ENCODE results near the gene COLGALT1.

COLGALT1 gene

DNA sequence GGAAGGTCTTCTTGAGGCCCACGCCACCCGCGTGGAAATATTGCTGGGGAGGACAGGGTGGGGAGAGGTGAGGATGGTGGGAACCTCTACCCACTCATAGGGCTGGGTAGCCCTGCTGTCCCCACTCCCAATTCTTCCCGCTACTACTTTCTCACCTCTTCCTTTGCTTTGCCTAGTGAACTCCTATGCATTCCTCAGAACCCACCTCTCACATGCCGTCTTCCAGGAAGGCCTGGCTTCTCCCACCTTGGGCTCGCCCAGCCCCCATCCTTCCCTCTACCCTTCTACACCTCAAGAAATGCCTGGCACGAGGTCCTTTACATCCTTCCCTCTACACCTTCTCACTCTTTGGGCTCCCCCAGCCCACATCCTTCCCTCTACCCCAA lies 62.4 kb downstream of the COLGALT1 start:
- Histone ChIP-seq H3K79me1 (ENCODE audit: low read length) (no peaks in the 10 kb centered on the region), H3K4me2 (ENCODE audit: low read length) (no peak overlapping the region), H3K27me3 (ENCODE audit: insufficient read depth, low read length, poor library complexity) (no peaks in the 10 kb centered on the region), H3K9ac (ENCODE audit: low read length) (no peak overlapping the region), H3K79me2 (ENCODE audit: control insufficient read depth, insufficient read depth, low read length) (no peaks in the 10 kb centered on the region), H2BK15ac (replicated peaks; ENCODE audit: low read depth) (no peak overlapping the region), H4K8ac (ENCODE audit: low read depth, low read length) (no peak overlapping the region), H3K27ac (ENCODE audit: low read depth, low read length) (no peak overlapping the region), H3K4me3 (ENCODE audit: low read length) (no peak overlapping the region), H4K5ac (ENCODE audit: low read length) (no peak overlapping the region), H2BK120ac (ENCODE audit: low read depth, low read length) (no peak overlapping the region), H3K18ac (ENCODE audit: low read length) (no peak overlapping the region), H3K4ac (ENCODE audit: low read depth, low read length) (no peak overlapping the region), H3K56ac (ENCODE audit: low read length) (no peak overlapping the region), H3K4me1 (ENCODE audit: control insufficient read depth, low read depth, low read length) (no peaks in the 10 kb centered on the region), H3K36me3 (ENCODE audit: control insufficient read depth, insufficient read depth, low read length) (no peaks in the 10 kb centered on the region), H3K23ac (ENCODE audit: low read length) (no peak overlapping the region), H2BK5ac (ENCODE audit: low read length) (no peak overlapping the region), H2AK5ac (ENCODE audit: low read length) (no peak overlapping the region)
- DNase-seq, result no peak
- no CpG with 5 or more reads among the region's 7 CpGs for WGBS (ENCODE audit: extremely low coverage, insufficient coverage, low lambda C conversion rate)

DNA sequence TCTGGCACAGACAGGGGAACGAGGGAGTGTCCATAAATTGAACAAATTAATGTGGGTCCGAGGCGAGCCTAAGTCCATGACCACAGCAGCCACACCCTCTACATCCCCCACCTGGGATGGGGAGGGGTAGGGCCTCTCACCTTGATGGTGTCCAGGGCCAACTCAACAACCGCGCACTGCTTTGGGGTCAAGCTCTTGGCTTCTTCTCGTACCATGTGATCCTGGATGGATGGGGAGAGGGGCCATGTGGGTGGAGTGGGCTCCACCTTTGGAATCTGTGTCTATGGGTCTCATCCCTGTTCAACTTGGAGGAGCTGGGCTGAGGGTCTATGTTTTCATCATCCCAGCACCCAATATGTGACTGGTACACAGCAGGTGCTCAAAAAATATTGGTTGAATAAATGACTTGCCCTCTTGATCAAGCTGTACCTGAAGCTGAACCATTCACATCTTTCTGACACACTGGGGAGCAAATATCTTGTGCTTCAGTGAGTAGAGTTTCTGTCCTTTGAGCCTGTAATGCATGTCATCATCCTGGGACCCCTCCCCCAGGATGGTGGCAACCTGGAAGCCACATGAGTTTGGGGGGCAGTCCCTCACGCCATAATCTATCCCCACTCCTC lies 62.9 kb downstream of the COLGALT1 start:
- H3K23ac ChIP-seq (ENCODE audit: low read length), result no peak overlapping the region
- no peak overlapping the region for H3K18ac ChIP-seq (ENCODE audit: low read length)
- no peak for DNase-seq
- no peak overlapping the region for H3K9ac ChIP-seq (ENCODE audit: low read length)
- H2AK5ac ChIP-seq (ENCODE audit: low read length), result no peak overlapping the region
- no peak overlapping the region for H4K8ac ChIP-seq (ENCODE audit: low read depth, low read length)
- H2BK5ac ChIP-seq (ENCODE audit: low read length), result no peak overlapping the region
- H3K27me3 ChIP-seq (ENCODE audit: insufficient read depth, low read length, poor library complexity), result no peaks in the 10 kb centered on the region
- H3K79me1 ChIP-seq (ENCODE audit: low read length), result no peaks in the 10 kb centered on the region
- H3K27ac ChIP-seq (ENCODE audit: low read depth, low read length), result no peak overlapping the region
- no peaks in the 10 kb centered on the region for H3K36me3 ChIP-seq (ENCODE audit: control insufficient read depth, insufficient read depth, low read length)
- H3K56ac ChIP-seq (ENCODE audit: low read length), result no peak overlapping the region
- H3K4me1 ChIP-seq (ENCODE audit: control insufficient read depth, low read depth, low read length), result no peaks in the 10 kb centered on the region
- H3K4me3 ChIP-seq (ENCODE audit: low read length), result no peak overlapping the region
- H3K79me2 ChIP-seq (ENCODE audit: control insufficient read depth, insufficient read depth, low read length), result no peaks in the 10 kb centered on the region
- no peak overlapping the region for H3K4me2 ChIP-seq (ENCODE audit: low read length)
- H3K4ac ChIP-seq (ENCODE audit: low read depth, low read length), result no peak overlapping the region
- WGBS (ENCODE audit: extremely low coverage, insufficient coverage, low lambda C conversion rate), result no CpG with 5 or more reads among the region's 7 CpGs
- H4K5ac ChIP-seq (ENCODE audit: low read length), result no peak overlapping the region
- no peak overlapping the region for H2BK120ac ChIP-seq (ENCODE audit: low read depth, low read length)
- no peak overlapping the region for H2BK15ac ChIP-seq (replicated peaks; ENCODE audit: low read depth)

DNA sequence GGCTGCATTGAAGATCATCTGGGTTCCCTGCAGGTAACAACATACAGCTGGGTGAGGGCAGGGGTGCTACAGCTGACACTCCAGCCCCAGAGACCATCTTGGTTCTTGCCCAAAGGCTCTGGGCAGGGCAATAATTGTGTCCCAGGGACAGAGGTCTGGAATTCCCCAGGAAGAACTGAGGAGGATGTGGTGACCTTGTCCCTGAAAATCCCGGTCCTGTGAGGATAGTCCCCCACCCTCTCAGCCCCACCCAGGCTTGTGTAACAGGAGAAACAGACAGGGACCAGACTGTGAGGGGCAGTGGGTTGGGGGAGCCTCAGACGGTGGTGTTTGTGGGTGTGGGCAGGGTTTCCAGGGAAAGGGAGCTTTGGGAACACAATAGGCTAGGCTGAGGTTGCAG lies 63.5 kb downstream of the COLGALT1 start:
- no peaks in the 10 kb centered on the region for H3K4me1 ChIP-seq (ENCODE audit: control insufficient read depth, low read depth, low read length)
- no peaks in the 10 kb centered on the region for H3K36me3 ChIP-seq (ENCODE audit: control insufficient read depth, insufficient read depth, low read length)
- DNase-seq, result no peak
- H3K56ac ChIP-seq (ENCODE audit: low read length), result no peak overlapping the region
- no peak overlapping the region for H3K9ac ChIP-seq (ENCODE audit: low read length)
- no CpG with 5 or more reads among the region's 2 CpGs for whole genome bisulfite sequencing (ENCODE audit: extremely low coverage, insufficient coverage, low lambda C conversion rate)
- H3K79me1 ChIP-seq (ENCODE audit: low read length), result no peaks in the 10 kb centered on the region
- no peak overlapping the region for H3K18ac ChIP-seq (ENCODE audit: low read length)
- H3K4ac ChIP-seq (ENCODE audit: low read depth, low read length), result no peak overlapping the region
- no peak overlapping the region for H2AK5ac ChIP-seq (ENCODE audit: low read length)
- H4K5ac ChIP-seq (ENCODE audit: low read length), result no peak overlapping the region
- H3K23ac ChIP-seq (ENCODE audit: low read length), result no peak overlapping the region
- H3K27me3 ChIP-seq (ENCODE audit: insufficient read depth, low read length, poor library complexity), result no peaks in the 10 kb centered on the region
- H3K27ac ChIP-seq (ENCODE audit: low read depth, low read length), result no peak overlapping the region
- H3K4me2 ChIP-seq (ENCODE audit: low read length), result no peak overlapping the region
- no peak overlapping the region for H2BK5ac ChIP-seq (ENCODE audit: low read length)
- no peak overlapping the region for H4K8ac ChIP-seq (ENCODE audit: low read depth, low read length)
- H2BK120ac ChIP-seq (ENCODE audit: low read depth, low read length), result no peak overlapping the region
- no peak overlapping the region for H3K4me3 ChIP-seq (ENCODE audit: low read length)
- H2BK15ac ChIP-seq (replicated peaks; ENCODE audit: low read depth), result no peak overlapping the region
- H3K79me2 ChIP-seq (ENCODE audit: control insufficient read depth, insufficient read depth, low read length), result no peaks in the 10 kb centered on the region

DNA sequence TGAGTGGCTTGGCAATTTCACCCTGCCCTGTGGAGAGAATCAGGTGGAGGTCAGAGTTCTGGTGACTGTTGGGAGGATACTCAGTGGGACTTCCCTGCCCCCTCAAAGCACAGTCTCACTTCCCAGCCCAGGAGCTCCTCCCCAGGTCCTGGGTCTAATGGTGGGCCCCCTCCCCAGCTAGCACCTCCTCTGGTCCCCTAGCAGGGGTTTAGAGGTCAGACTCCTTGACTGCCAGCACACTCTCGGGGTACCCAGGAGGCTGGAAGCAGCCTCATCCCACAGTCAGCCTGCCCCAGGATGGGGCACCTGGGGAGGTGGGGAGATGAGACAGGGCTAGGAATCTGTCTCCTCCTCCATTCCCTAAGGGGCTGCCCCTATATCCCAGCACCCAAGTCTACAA lies 65.2 kb downstream of the COLGALT1 start:
- no peak overlapping the region for H2AK5ac ChIP-seq (ENCODE audit: low read length)
- no peak overlapping the region for H3K56ac ChIP-seq (ENCODE audit: low read length)
- no peak overlapping the region for H3K4me3 ChIP-seq (ENCODE audit: low read length)
- no peak overlapping the region for H4K8ac ChIP-seq (ENCODE audit: low read depth, low read length)
- H2BK15ac ChIP-seq (replicated peaks; ENCODE audit: low read depth), result no peak overlapping the region
- no peaks in the 10 kb centered on the region for H3K36me3 ChIP-seq (ENCODE audit: control insufficient read depth, insufficient read depth, low read length)
- no peak overlapping the region for H3K9ac ChIP-seq (ENCODE audit: low read length)
- DNase-seq, result no peak
- H3K4me1 ChIP-seq (ENCODE audit: control insufficient read depth, low read depth, low read length), result no peaks in the 10 kb centered on the region
- WGBS (ENCODE audit: extremely low coverage, insufficient coverage, low lambda C conversion rate), result no CpG with 5 or more reads among the region's 1 CpG
- no peaks in the 10 kb centered on the region for H3K79me1 ChIP-seq (ENCODE audit: low read length)
- H3K27me3 ChIP-seq (ENCODE audit: insufficient read depth, low read length, poor library complexity), result no peaks in the 10 kb centered on the region
- no peaks in the 10 kb centered on the region for H3K79me2 ChIP-seq (ENCODE audit: control insufficient read depth, insufficient read depth, low read length)
- no peak overlapping the region for H2BK120ac ChIP-seq (ENCODE audit: low read depth, low read length)
- H3K18ac ChIP-seq (ENCODE audit: low read length), result no peak overlapping the region
- no peak overlapping the region for H3K4ac ChIP-seq (ENCODE audit: low read depth, low read length)
- H3K23ac ChIP-seq (ENCODE audit: low read length), result no peak overlapping the region
- no peak overlapping the region for H3K27ac ChIP-seq (ENCODE audit: low read depth, low read length)
- no peak overlapping the region for H3K4me2 ChIP-seq (ENCODE audit: low read length)
- no peak overlapping the region for H2BK5ac ChIP-seq (ENCODE audit: low read length)
- H4K5ac ChIP-seq (ENCODE audit: low read length), result no peak overlapping the region

DNA sequence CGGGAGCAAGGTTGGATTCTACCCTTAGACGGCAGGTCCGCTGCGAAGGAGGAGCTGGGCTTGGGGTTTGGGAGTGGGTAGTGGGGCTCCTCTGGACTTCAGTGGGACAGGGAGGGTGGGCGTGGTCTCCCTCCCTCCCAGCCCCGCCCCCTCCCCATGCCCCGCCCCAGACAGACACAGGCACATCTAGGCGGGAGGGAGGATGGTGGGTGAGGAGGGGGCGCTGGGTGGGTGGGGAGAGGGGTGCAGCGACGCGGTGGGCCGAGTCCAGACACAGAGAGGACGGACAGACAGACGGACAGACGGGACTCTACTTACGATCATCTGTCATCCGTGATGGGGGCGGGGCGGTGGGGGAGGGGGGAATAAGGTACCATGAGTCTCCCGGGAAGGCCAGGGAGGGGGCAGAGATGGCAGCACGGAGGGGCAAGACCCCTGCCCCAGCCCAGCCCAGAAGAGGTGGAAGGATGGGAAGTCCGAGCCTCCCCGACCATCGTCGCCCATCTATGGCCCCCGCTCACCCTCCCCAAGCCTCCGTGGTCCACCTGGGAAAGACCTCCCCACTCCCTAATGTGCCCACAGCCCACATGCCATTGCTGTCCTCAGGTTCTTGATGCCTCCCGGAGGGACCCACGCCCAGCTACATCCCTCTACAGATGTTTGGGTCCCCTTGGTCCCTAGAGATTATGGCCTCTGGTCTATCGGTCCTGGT lies 67.9 kb downstream of the COLGALT1 start:
- H3K23ac ChIP-seq (ENCODE audit: low read length), result no peak overlapping the region
- H3K36me3 ChIP-seq (ENCODE audit: control insufficient read depth, insufficient read depth, low read length), result no peaks in the 10 kb centered on the region
- no peak overlapping the region for H2BK120ac ChIP-seq (ENCODE audit: low read depth, low read length)
- no peak overlapping the region for H4K8ac ChIP-seq (ENCODE audit: low read depth, low read length)
- H3K79me1 ChIP-seq (ENCODE audit: low read length), result no peaks in the 10 kb centered on the region
- H2BK15ac ChIP-seq (replicated peaks; ENCODE audit: low read depth), result no peak overlapping the region
- H3K56ac ChIP-seq (ENCODE audit: low read length), result no peak overlapping the region
- no peak overlapping the region for H3K9ac ChIP-seq (ENCODE audit: low read length)
- H3K4ac ChIP-seq (ENCODE audit: low read depth, low read length), result no peak overlapping the region
- no peaks in the 10 kb centered on the region for H3K79me2 ChIP-seq (ENCODE audit: control insufficient read depth, insufficient read depth, low read length)
- no peak overlapping the region for H4K5ac ChIP-seq (ENCODE audit: low read length)
- H2AK5ac ChIP-seq (ENCODE audit: low read length), result no peak overlapping the region
- no CpG with 5 or more reads among the region's 31 CpGs for WGBS (ENCODE audit: extremely low coverage, insufficient coverage, low lambda C conversion rate)
- H3K4me1 ChIP-seq (ENCODE audit: control insufficient read depth, low read depth, low read length), result no peaks in the 10 kb centered on the region
- no peak overlapping the region for H3K27ac ChIP-seq (ENCODE audit: low read depth, low read length)
- no peak overlapping the region for H3K4me3 ChIP-seq (ENCODE audit: low read length)
- DNase-seq, result no peak
- H2BK5ac ChIP-seq (ENCODE audit: low read length), result no peak overlapping the region
- no peak overlapping the region for H3K4me2 ChIP-seq (ENCODE audit: low read length)
- no peaks in the 10 kb centered on the region for H3K27me3 ChIP-seq (ENCODE audit: insufficient read depth, low read length, poor library complexity)
- H3K18ac ChIP-seq (ENCODE audit: low read length), result no peak overlapping the region

All from mesendoderm (in vitro differentiated cells).